HG03565 (cell line): ENCODE data around the gene TTC32.

Source experiments
- ATAC-seq: cut with Tn5 transposase; IDR thresholded peaks from one replicate; pipeline ENCODE4 v1.9.1; 2021; ENCODE audit warnings: mild to moderate bottlenecking, moderate library complexity; ENCODE audit not compliant: unreplicated experiment

TTC32 gene

DNA sequence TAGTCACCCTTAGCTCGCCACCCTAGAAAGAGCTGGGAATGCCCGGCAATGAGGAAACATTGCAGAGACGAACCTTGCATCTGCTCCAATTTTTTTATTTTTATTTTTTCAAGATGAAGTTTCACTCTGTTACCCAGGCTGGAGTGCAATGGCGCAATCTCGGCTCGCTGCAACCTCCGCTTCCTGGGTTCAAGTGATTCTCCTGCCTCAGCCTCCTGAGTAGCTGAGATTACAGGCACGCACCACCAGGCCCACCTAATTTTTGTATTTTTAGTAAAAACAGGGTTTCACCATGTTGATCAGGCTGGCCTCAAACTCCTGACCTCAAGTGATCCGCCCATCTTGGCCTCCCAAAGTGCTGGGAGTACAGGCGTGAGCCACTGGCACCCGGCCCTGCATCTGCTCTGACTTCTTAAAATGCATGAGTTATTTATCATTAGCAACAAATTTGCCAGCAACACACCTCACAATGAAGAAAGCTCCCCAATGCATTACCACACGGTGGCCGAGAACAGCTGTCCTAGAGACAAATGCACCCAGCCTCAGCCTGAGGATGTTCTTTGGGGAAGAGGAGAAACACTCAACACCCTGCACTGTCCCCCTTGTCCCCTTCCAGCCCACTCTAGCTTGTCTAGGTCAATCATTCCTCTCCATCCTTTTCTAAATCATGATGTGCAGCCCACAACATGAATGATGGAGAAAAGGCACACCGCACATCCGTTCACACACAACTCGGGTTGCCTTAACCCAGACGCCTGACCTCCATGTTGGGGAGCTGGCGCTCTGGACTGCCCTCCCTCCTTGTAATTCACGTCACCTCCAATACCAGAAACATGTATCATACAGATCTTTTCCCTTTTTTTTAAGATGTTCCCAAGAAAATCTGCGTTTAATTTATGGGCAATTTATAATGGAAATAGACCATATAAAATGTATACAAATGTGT is 46.9 kb downstream of the TTC32 start:
- ATAC-seq, result no peak

DNA sequence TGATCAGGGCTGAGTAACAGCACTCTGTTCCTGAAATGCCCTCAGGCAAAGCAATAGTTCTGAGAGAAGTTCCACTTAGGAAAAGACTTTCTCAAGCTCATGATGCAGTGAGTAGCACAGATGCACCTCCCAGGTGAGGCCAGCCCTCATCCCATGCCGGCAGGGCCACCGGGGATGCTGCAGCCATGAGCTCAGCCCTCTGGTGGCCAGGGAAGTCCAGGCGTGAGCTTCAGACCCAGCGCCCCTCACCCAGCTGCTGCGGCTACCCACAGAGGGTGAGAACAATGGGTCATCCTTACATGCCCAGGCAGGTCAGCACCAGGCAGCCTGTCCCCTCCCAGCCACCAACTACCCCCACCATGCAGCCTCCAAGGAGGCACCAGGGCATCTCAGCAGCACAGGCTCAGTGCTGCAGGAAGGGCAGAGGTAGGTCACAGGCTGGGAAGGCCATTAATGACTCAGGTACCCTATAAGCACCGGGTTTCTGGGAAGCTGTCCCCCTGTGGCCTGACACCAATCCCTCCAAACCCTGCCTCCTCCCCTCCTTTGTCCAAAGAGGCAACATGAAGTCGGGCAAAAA is 50.6 kb downstream of the TTC32 start:
- ATAC-seq, result no peak

GRCh38 chr2:19850056-19851050 is 51.4 kb downstream of the TTC32 start:
- ATAC-seq, result no peak

DNA sequence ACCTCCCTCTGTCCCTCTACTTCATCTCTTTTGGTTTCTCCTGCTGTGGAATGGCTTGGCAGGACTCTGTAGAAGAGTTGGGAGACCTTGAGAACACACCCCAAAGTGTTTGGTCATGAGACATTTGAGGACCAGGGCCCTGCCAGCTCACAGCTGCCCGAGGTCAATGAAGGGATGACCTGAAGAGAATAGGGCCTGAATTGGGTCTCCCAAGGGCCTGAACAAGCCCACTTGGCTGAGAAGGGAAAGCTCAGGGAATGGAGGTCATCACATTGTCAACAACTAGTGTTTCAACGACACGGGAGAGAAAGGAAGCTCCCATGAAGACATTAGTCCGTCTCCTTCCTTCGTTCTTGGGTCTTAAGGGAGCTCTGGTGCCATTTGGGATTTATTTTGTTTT is 52.8 kb downstream of the TTC32 start:
- ATAC-seq, result no peak

DNA sequence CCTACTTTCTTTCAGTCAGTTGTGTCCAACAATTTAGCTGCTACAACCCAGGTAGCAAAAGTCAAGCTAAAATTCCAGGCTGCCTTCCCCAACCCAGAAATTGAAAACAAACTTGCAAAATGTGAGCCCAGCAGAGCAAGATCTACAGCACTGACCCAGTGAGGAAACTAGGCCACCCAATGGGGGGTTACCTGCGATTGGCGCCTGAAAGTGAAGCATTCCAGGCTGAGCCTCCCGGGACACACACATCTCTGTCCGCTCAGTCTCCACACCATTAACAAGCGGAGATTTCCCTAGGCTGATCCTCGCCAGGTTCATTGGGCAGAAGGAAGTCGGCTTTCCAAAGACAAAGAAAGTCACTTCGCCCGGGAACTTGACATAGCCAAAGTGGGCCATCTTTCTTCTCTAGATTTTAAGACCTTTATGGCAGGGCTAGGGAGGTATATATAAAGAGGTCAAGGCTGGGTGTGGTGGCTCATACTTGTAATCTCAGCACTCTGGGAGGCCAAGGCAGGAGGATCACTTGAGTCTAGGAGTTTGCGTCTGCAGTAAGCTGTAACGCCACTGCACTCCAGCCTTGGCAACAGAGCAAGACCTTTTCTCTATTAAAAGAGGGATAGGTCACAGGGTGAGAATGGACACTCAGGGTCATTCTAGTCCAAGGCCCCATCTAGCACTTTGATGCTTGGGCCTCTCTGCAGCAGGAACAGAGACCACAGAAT is 53.6 kb downstream of the TTC32 start:
- ATAC-seq, result no peak

DNA sequence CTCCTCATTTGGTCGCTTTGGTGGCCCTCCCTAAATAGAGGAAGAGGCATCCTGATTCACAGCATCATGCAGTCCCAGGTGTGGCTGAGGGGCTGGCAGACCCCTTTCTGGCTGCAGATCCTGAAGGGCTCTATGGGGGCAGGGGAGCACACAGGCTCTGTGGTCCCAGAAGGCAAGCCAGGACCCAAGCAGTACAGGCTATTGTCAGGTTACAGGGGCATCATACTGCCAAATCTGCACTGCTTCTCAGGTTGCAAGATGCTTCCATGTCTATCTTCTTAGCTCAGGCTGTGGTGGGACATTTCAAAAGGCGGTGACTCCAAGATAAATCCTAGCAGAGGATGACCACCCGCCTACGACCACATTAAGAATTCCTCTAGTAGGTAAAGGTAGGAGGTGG is 54.3 kb downstream of the TTC32 start:
- no peak for ATAC-seq
